Measurements from ENCODE around the gene TMEM63A.

Gene TMEM63A

DNA sequence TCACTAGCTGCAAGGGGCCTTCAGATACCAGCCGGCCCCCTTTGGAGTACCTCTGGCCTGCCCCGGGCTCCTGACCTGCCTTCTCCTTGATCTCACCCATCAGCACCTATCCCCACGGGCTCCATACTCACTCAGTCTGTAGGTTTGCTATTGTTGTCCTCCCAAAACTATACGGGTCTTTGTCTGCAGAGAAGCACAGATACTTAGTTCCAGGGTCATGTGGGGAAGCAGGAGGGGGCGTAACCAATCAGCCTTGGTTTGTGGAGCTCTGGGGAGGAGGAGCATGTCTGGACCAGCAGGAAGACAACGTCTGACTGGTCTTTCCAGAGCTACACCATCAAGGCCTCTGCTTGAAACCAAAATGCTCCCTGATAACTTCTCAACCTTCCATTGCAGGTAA is 15.2 kb downstream of the TMEM63A start:
- DNase-seq (ENCODE audit: low spot score), result no peak

DNA sequence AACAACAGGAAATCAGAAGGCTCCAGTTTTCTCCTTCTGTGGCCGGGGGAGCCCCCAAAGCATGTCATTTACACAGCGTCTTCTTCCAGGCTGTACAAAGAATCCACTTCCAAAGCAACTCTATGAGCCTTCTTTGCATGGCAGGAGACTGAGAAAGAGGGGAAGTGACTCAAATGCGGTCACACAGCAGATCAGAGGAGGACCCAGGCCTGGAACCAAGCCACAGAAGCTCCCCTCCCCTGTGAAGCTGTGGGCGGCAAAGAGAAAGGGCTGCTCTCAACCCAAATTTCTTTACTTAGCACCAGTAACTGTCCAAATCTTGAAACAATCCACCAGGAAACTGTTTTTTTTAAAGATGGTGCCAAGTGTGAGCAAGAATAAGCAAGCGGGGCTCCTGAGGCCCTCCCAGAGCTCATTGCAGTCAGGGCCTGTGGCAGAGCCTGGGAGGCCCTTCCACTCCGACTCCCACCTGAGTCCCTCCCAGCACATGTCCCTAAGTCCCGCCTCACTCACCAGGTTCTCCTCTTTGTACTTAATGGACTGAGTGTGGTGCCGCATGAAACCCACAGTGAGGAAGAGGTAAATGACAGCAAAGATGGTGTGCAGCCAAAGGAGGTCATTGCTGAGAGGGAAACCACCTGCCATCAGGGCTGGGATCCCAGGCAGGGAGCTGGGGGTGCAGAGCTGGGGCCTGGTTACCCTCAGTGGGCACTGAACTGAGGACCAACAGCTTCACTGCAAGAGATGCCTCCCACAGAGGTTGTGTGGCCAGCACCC is 15.9 kb downstream of the TMEM63A start:
- peak; percentile 29 for DNase-seq (ENCODE audit: low spot score)

GRCh38 chr1:225865514-225865913 is 16.7 kb downstream of the TMEM63A start:
- DNase-seq (ENCODE audit: low spot score), result no peak

DNA sequence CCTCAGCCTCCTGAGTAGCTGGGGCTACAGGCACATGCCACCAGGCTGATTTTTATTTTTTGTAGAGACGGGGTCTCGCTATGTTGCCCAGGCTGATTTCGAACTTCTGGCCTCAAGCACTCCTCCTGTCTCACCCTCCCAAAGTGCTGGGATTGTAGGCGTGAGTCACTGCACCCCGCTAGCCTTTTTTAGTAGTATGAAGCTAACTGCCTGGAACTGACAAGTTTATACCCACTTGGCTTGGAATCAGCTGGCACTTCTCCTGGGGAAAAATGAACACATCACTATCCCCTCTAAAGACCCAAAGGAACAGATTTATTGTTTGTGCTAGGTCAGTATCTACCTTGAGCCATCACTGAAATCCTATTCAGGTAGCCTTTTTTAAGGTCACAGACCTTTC is 19.0 kb downstream of the TMEM63A start:
- DNase-seq (ENCODE audit: low spot score), result no peak

GRCh38 chr1:225862581-225862950 is 19.6 kb downstream of the TMEM63A start:
- DNase-seq (ENCODE audit: low spot score), result no peak

DNA sequence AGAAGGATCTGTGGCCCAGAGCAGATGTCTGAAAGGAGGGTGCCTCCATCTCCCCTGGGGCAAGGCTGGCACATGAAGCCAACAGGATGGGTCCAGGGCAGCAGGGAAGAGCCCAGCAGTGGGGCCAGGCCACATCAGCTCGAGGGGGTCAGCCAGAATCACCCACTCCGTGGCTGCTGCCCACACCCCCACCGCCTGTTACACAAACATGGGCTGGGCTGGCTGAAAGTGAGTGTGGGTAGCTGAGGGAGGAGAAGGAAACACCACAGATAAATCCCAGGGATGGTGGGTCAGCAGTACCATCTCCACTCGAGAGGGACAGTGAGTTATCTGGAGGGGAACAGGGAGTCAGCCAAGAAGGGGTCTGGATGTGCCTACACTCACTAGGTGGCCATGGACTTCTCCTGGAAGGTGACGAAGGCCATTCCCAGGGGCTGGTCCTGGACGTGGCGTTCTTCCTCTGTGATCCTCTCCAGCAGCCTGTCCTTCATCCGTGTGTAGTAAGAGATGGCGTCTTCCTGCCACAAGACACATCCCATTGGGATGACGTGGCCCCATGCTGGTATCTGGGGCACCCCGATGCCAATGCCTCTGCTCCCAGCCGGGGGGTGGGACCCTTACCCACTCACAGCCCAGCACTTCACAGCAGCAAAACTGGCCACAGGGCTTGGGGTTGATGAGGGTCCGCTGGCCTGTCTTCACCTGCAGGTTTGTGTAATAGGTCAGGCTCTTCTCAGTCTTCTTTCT is 20.2 kb downstream of the TMEM63A start:
- DNase-seq (ENCODE audit: low spot score), result no peak

GRCh38 chr1:225860876-225861441 is 21.2 kb downstream of the TMEM63A start:
- no peak for DNase-seq (ENCODE audit: low spot score)

- DNase-seq (ENCODE audit: low spot score), result no peak
Observed at GRCh38 chr1:225860107-225860506, 22.1 kb downstream of the TMEM63A start.

GRCh38 chr1:225859151-225859550 is 23.0 kb downstream of the TMEM63A start:
- no peak for DNase-seq (ENCODE audit: low spot score)

DNA sequence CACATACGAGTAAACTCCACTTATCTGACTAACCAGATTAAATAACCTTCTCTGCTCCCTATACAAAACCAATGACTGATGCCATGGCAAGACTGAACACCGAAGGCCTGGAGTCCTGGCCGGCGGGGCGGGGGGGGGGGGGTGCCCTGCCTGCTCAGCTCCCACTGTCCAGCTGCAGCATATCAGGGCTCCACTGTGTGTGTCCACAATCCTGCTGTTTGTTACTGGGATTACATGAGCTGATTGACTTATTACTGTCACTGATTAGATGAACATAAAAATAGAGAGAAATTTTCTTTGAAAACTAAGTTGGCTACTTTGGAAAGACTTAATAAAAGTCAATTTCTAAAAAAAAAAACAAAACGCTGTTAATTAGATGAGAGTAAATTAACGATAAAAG is 24.9 kb downstream of the TMEM63A start:
- DNase-seq (ENCODE audit: low spot score), result no peak

DNA sequence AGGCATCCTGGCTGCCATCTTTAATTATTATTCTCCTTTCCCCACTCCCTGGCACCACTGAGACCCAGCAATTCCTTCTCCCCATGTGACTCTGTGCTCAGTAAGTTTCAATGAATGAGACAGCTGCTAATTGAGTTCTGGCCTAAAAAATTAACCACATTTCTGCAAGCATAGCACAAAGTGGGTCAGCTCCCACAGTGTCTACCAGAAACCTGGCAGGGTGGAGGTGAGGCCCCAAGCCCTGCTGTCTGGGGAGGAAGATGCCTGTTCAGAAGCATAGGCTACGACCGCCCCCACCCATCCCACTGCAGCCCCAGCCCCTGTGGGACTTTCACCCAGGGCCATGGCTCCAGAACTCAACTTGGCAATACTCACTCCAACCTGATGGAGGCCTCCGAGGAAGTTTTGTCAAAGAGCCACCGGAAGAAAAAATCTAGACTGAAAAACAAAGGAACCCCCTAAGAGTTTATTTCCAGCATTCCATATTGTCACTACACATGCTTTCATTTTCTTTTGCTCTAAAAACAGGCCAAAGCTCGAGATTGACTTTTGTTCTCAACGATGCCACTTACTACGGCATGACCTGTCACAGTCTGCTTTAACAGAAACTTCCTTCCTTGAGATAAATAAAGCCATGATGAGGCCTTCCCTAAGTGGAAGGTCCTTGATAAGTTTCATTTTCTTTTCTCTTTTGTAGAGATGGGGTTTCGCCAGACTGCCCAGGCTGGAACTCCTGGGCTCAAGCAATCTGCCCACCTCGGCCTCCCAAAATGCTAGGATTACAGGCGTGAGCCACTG is 26.5 kb downstream of the TMEM63A start:
- DNase-seq (ENCODE audit: low spot score), result no peak

- no peak for DNase-seq (ENCODE audit: low spot score)
Observed at GRCh38 chr1:225853441-225853840, 28.7 kb downstream of the TMEM63A start.

DNA sequence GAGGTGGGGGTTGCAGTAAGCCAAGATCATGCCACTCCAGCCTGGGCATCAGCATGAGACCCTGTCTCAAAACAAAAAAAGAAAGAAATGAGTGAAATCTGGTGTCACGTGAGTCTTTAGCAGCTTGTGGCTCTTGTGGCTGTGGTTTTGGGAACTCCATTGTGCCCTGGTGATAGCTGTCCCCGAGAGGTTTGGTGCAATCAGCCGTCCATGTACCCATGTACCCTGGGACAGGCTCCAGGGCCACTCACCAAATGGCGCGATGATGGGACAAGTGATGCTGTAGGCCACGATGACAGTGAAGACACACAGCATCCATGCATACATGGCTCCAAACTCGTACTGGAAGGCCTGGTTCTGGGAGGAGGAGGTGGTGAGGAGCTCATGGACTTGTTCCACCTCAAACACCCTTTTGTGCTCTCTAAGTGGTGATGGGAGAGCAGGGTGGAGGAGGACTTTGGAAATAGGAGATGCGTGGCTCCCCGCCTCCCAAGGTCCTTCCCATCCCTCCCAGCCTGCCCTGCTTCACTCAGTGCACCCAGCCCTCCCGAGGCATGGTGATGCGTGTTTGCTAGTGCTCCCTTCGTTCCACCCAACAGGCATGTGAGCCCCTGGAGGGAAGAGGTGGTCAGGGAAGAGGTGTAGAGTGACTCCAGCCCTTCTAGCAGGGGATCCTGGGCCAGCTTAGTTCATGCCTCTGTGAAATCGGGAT is 29.6 kb downstream of the TMEM63A start:
- DNase-seq (ENCODE audit: low spot score), result no peak

- peak; percentile 64 for DNase-seq (ENCODE audit: low spot score)
Observed at GRCh38 chr1:225851805-225852204, 30.4 kb downstream of the TMEM63A start.

DNA sequence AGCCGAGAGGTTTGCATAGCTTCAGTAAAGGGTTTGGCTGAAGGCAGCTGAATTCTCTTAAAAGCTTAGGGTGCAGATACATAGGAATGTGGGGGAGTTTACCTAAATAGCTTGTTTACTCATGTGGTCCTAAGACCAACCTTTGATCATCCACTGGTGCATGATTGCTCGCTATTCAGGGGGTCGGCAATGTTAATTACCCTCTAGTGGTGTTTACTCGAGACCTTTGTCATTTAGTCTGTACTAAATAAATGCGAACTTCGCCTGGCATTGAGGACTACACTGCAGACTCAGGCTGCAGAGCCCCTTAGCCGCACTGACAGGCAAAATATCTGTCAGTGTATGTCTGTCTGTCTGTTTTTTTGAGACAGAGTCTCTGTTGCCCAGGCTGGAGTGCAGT is 31.8 kb downstream of the TMEM63A start:
- no peak for DNase-seq (ENCODE audit: low spot score)

DNA sequence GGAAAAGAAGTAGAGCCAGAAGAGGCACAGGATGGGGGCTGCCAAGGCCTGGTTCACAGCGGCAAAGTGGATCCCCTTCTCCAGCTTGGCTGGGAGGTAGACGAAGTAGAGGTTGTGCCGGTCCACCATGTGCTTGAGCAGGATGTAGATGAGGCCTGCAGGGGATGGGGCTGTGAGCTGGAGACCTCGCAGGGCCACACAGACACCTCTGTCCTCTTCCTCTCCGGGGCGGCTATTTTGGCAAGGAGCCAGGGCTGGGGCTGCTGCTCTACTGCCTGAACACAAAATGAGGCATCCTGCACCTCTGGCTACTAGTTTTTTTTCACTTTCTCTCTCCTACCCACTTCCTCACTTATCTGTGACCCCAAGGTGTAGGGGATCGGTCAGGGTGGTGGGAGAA is 32.3 kb downstream of the TMEM63A start:
- no peak for DNase-seq (ENCODE audit: low spot score)

GRCh38 chr1:225848030-225848955 is 33.9 kb downstream of the TMEM63A start:
- DNase-seq (ENCODE audit: low spot score), result peak; percentile 82

GRCh38 chr1:225847610-225848009 is 34.6 kb downstream of the TMEM63A start:
- peak; percentile 51 for DNase-seq (ENCODE audit: low spot score)

- no peak for DNase-seq (ENCODE audit: low spot score)
Observed at GRCh38 chr1:225846331-225847310, 35.6 kb downstream of the TMEM63A start.

Data from NAMALWA (cell line).